OCI-LY3 (cell line): ENCODE measurements around the gene CAST.

Source experiments
- EZH2phosphoT487 ChIP-seq: fragments of 200-600 bp; shearing (Covaris generic); IDR thresholded peaks from 2 replicates; pipeline ENCODE4 v1.6.1; 2018; ENCODE audit warnings: antibody characterized with exemption, mixed run types, low read depth
- TF ChIP-seq, protein P1 (sequence below): fragments of 200-600, 300-600 bp; sonication (generic); IDR thresholded peaks from 2 replicates; pipeline ENCODE4 v1.5.1; 2014; ENCODE audit warnings: antibody characterized with exemption, low read length, low read depth

DNA sequence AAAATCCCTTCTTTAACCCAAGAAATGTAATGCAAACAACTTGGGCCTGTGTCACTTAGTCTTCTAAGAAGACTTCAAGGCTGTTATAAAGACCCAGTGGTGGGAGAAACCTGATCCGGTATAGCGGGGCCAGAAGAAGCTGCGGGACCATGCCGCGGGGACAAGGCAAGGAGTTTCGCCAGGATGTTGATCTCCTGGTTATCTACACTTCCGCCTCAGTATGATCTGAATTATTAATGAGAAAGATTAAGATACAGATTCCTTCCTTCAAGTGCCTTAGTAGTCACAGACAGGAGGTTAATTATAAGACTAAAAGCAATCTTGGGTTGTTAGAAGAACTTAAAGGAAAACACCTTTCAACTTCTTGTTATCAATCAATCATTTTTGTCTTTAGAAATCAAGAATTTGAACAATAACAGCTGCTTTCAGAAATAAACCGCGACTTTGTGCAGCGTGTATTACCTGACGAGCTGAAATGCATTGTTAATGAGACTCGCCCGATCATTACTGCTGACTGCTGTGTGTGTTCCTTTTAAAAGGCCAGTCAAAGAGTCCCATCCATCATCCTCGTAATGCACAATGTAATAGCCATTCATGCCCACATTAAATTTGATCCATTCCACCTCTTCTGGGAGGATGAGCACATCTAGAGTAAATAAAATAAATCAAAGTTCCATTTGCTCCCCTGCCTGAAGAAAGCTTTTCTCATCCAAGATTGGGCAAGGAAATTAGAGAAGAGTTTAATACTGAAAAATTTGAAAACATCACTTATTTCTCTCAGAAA is 123.3 kb downstream of the CAST start:
- TF ChIP-seq, protein P1, sequence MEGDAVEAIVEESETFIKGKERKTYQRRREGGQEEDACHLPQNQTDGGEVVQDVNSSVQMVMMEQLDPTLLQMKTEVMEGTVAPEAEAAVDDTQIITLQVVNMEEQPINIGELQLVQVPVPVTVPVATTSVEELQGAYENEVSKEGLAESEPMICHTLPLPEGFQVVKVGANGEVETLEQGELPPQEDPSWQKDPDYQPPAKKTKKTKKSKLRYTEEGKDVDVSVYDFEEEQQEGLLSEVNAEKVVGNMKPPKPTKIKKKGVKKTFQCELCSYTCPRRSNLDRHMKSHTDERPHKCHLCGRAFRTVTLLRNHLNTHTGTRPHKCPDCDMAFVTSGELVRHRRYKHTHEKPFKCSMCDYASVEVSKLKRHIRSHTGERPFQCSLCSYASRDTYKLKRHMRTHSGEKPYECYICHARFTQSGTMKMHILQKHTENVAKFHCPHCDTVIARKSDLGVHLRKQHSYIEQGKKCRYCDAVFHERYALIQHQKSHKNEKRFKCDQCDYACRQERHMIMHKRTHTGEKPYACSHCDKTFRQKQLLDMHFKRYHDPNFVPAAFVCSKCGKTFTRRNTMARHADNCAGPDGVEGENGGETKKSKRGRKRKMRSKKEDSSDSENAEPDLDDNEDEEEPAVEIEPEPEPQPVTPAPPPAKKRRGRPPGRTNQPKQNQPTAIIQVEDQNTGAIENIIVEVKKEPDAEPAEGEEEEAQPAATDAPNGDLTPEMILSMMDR = no peak
- no peak for TF ChIP-seq EZH2phosphoT487
